ENCODE data around the gene GALNT3.
A peak's percentile ranks its signal among the peaks of the same experiment; 100 is the strongest.

The GALNT3 gene

DNA sequence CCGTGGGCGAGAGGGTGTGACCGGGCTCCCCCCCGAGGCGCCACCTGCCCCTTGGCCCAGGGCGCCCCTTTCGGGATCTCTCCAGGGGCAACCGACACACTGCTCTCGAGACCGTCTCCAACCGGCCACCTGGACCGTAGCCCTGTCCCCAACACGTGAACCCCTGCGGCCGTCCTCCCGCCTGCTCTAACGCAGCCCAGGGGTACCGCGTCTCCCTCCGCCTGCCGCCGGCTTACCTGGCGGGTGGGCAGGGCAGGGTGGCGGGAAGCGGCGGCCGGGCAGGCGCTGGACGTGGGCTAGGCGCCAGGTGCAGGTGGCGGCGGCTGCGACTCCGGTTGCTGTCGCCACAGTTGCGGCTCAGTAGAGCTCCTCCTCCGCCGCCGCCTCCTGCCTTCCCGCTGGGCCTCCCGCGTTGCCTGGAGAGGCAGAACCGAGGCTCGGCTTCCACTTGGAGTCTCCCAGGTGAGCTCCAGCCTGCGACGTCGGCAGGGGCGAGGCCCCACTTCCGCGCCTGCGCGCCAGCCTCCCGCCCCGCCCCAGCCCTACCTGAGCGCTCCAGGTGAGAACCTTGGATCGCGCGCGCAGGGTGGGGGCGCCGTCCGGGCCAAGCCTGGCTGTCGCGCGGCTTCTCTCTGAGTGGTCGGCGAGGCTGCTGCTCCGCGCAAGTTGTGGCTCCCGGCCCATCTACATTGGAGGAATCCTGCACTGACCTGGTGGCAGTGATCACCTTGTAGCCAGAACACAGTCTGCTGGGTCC, at the start of gene GALNT3:
Gene GALNT3 (minus strand): TSS at position 469 of the 757 bp plus-strand sequence. CDS start 23,547 bp downstream, outside the sequence.
- TF ChIP-seq, protein P1, sequence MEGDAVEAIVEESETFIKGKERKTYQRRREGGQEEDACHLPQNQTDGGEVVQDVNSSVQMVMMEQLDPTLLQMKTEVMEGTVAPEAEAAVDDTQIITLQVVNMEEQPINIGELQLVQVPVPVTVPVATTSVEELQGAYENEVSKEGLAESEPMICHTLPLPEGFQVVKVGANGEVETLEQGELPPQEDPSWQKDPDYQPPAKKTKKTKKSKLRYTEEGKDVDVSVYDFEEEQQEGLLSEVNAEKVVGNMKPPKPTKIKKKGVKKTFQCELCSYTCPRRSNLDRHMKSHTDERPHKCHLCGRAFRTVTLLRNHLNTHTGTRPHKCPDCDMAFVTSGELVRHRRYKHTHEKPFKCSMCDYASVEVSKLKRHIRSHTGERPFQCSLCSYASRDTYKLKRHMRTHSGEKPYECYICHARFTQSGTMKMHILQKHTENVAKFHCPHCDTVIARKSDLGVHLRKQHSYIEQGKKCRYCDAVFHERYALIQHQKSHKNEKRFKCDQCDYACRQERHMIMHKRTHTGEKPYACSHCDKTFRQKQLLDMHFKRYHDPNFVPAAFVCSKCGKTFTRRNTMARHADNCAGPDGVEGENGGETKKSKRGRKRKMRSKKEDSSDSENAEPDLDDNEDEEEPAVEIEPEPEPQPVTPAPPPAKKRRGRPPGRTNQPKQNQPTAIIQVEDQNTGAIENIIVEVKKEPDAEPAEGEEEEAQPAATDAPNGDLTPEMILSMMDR (conservative IDR thresholded peaks at IDR 0.05; ENCODE audit: low read length): no peak
- H3K4me3 ChIP-seq (ENCODE audit: low read length): peak within 1 kb of the TSS; percentile 52
- no peak for DNase-seq (ENCODE audit: low read depth)

DNA sequence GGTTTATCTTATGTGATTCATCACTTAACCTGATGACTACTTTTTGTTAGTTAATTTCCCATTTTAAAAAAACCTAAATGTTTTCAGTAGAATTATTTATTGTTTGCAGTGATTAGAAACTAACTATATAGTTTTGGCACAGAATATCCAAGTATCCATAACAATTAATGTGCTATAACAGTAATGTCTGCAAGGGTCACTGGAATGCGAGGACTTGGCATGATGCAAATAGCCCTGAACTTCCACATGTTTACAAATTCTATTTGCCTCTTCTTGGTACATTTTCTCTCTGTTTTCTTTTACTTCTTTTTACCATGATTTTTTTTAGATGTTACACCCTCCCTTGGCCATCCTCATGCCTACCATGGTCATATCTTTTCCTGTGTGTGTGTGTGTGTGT, 49.3 kb upstream of the GALNT3 start:
- DNase-seq (ENCODE audit: low read depth): no peak
- TF ChIP-seq, protein P1 (conservative IDR thresholded peaks at IDR 0.05; ENCODE audit: low read length): no peak
- no peak overlapping the region for H3K4me3 ChIP-seq (ENCODE audit: low read length)

DNA sequence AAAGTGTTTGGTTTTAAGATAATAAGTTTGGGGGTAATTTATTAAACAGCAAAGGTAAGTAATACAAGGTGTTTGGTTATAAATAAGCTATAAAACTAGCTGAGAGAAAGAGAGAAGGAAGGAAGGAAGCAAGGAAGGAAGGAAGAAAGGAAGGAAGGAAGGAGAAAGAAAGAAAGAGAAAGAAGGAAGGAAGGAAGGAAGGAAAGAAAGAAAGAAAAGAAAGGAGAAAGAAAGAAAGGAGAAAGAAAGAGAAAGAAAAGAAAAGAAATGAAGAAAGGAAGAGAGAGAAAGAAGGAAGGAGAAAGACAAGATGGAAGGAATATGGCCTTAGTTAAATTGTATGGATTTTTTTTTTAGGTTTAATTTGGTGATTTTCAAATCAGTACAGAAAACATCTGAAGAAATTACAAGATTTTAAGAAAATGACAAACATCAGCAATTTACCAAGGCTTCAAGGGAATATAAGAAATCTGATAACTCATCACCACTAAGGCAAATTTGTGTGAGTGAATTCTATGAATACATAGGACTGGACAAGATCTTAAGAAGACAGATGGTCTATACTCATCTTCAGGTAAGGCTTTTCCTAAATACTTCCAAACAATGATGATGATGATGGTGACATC, 46.4 kb upstream of the GALNT3 start:
- no peak for DNase-seq (ENCODE audit: low read depth)
- TF ChIP-seq, protein P1 (conservative IDR thresholded peaks at IDR 0.05; ENCODE audit: low read length): no peak
- H3K4me3 ChIP-seq (ENCODE audit: low read length): no peak overlapping the region

- TF ChIP-seq, protein P1 (conservative IDR thresholded peaks at IDR 0.05; ENCODE audit: low read length): peak; percentile 13
- DNase-seq (ENCODE audit: low read depth): peak; percentile 31
- no peak overlapping the region for H3K4me3 ChIP-seq (ENCODE audit: low read length)
Observed at GRCh38 chr2:165839610-165840009, 45.6 kb upstream of the GALNT3 start.

DNA sequence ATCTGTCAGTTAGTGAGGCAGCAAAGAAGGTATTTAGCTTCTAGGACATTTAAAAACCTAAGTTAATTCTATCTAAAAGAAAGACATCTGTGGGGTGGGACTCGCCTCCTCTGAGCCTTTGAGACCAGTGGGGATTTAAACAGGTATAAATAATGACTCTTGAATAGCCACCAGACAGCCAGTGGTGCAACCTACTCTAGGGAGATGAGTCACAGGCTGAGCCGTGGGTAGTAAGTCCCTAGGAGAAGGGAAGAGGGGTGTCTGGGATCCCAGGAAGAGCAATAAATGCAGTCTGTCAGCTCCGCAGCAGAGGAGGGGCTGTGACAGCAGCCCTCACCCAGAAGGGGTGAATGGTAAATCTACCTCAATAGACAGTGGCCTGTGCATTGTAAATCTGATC, 43.1 kb upstream of the GALNT3 start:
- DNase-seq (ENCODE audit: low read depth): peak; percentile 26
- no peak overlapping the region for H3K4me3 ChIP-seq (ENCODE audit: low read length)
- TF ChIP-seq, protein P1 (conservative IDR thresholded peaks at IDR 0.05; ENCODE audit: low read length): no peak

- no peak overlapping the region for H3K4me3 ChIP-seq (ENCODE audit: low read length)
- no peak for DNase-seq (ENCODE audit: low read depth)
- TF ChIP-seq, protein P1 (conservative IDR thresholded peaks at IDR 0.05; ENCODE audit: low read length): no peak
Observed at GRCh38 chr2:165835363-165835762, 41.3 kb upstream of the GALNT3 start.

- TF ChIP-seq, protein P1 (conservative IDR thresholded peaks at IDR 0.05; ENCODE audit: low read length): no peak
- DNase-seq (ENCODE audit: low read depth): peak; percentile 47
- no peak overlapping the region for H3K4me3 ChIP-seq (ENCODE audit: low read length)
Observed at GRCh38 chr2:165833156-165833555, 39.1 kb upstream of the GALNT3 start.

All from AG10803 (cell line).